HG02973 (cell line): ENCODE data around the gene ERC1.

ENCODE experiments used
- ATAC-seq: cut with Tn5 transposase; IDR thresholded peaks from one replicate; pipeline ENCODE4 v1.9.1; 2021; ENCODE audit warnings: moderate library complexity; ENCODE audit not compliant: unreplicated experiment

ERC1 gene

DNA sequence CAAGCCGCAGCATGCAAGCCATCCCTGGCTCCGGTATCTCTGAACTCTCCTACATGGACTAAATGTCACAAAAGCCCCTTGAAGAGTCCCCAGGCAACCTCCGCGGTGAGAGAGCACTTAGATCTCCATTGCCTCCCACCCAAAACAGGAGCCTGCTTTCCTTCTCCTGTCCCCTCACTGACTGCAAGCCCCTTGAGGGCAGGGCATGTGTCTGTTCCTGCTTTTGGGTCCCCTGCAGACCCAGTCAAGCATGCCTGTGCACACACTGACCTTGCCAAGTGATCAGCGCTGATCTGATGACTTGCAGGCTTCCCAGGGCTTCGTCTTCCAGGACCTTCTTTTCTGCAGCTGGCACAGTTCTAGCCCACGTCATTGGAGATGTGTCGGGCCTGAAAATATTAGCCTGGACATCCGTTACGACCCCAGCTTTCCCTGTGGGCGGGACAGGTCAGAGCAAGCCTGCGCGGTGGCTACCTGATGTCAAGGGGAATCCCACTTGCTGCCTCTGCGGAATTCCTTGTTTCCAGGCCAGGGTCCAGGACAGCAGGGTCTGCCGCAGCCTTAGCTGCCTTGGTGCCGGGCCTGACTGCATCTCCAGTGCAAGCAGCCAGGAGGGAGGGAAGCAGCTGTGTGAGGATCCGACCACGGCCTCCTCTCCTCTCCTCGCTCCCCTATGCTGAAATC is 510.8 kb downstream of the ERC1 start:
- ATAC-seq, result no peak

DNA sequence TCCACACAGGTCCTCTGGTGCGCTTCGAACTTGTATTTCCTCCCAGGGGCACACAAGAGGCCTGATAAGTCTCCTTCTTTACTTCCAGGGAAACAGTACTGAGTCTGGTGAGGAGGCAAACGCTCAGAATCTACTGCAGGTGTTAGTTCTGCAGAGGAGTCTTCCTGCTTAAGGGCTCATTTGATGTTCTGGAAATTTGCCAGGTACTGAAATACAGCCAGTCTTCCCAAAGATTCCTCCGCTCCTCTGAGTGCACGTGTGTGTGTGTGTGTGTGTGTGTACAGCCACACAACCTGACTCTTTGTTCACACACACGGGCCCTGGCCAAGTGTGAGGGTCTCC is 511.3 kb downstream of the ERC1 start:
- ATAC-seq, result no peak

DNA sequence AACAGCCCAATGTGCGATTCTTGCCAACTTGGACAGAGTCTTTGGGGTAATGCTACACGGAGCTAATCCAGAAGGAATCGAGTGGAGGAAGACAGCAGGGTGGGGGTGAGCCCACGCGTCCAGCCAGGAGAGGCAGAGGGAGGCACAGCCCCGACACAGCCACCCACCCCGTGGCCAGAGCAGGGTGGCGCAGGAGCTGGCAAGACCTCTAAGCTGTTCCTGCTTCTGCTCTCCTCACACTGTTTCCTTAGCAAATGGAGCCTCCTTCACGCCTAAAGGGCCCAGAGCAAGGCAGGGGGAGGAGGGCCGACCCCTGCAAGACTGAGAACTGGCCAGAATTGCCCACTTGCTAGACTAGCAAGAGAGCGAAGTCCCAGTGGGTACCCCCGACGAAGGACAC is 511.8 kb downstream of the ERC1 start:
- no peak for ATAC-seq

DNA sequence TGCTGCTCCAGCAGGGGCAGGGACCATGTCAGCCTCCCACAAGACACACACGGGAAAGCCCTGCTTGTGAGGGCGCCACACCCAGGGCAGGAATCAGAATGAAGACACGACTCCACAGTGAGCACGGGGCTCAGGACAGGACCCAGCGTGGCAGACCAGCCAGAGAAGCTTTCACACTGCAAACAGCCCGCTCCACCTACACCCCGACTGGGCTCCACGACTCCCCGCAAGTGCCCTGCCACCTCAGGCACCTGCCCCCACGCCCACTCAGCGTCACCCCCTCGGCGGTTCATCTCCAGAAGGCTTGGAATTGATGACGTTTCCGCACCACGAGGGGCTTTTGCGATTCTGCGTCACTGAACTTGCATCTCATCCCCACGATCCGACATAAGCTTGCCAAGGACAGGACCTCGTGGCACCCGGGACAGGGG is 512.3 kb downstream of the ERC1 start:
- no peak for ATAC-seq

DNA sequence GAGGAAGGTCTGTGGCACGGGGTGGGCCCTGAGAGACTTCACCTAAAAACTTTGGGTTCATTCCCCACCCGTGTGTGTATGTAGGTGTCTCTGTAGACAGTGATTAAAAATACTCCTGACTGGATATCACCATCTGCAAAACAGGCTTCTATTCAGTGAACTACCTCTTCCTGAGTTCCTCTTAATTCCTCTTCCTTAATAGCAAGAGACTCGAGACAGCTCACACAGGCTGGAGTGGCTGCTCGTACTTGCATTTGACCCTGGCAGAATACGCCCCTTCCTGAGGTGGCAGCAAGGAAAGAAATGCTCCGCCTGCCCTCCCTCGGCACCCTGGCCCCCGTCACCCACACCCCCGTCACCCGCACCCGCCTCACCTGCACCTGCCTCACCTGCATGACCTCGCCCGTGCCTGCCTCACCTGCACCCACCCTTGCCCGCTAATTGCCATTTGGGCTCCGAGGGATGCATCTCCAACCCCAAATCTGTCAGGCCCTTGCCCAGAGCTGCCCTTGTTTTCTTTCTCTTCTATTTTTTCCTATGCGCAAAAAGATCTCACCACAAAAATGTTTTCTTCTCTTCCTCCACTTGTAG is 513.4 kb downstream of the ERC1 start:
- no peak for ATAC-seq

DNA sequence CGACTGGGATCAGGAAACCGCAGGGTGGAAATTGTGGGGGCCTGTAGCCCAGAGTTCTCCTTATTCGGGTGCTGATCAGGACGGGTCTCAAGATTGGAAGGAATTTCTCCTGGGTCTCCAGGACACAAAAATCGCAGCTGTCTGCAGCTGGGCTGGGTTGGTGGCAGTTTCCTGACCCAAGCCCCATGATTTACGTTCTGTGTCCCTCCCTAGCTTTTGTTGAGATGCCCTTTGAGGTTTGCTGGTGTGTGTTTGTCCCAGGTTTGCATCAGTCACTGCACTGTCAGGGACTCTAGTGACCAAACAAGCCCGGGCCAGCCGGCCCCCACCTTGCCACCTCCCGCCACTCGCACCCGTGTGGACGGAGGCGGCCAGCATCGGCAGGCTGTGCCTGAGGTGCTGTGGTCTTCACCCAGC is 513.9 kb downstream of the ERC1 start:
- no peak for ATAC-seq

DNA sequence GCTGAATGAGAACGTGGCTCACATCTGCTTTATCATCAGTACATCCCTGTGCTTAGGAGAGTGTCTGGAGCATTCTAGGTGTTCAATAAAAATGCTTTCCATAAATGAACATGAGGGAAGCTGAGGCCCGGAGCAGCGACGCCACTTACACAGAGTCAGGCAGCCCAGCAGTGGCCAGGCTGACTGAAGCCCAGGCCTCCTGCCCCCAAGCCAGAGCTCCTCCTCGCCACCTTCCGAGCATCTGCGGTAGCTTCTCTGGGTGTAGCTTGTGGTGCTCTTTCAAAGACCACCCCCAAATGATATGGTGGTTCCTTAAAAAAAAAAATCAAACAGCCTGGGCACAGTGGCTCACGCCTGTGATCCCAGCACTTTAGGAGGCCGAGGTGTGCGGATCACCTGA is 514.6 kb downstream of the ERC1 start:
- ATAC-seq, result no peak

DNA sequence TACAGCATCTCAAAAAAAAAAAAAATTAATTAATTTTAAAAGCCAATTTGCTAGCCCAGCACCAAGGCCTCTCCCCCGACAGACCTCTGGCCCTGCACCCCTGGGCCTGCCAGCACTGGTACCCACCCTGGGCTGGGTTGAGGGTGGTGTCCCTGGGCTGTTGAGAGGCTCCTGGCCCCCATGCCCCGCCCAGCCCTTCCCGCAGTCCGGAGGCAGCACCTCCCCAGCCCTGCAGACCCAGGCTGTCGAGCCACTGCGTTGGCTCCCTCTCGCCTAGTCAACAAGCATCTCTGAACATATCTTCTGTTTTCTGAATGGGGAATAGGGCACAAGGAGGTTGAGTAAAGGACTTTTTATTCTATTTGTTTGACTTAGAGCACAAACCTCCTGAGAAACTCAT is 516.3 kb downstream of the ERC1 start:
- no peak for ATAC-seq

DNA sequence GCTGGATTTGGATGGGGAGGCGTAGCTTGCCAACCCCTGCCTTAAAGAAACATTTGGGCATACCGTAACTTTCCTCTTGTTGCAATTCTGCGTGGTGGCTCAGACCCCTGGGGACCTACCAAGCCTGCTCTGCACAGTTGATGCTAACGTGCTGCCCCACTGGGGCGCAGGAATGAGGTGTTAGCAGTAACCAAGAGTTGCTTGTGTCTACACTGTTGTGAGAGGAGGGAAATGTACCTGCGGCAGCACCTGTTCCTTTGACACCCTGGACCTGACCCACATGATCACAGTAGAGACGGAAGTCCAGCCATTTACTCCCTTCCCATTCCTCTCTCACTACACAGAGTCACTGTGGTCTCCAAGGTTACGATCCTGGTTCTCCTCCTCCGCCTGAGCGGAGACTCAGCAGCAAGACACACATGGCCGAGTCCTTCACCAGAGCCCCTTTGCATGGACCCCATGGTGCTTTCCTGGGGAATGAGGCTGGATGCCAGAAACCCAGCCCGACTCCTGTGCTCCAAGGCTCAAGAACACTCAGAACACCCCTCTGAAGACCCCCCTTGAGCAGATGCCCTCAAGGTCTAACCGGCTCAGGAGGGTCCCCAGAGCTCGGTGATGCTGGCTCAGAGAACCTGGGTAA is 518.5 kb downstream of the ERC1 start:
- ATAC-seq, result no peak

DNA sequence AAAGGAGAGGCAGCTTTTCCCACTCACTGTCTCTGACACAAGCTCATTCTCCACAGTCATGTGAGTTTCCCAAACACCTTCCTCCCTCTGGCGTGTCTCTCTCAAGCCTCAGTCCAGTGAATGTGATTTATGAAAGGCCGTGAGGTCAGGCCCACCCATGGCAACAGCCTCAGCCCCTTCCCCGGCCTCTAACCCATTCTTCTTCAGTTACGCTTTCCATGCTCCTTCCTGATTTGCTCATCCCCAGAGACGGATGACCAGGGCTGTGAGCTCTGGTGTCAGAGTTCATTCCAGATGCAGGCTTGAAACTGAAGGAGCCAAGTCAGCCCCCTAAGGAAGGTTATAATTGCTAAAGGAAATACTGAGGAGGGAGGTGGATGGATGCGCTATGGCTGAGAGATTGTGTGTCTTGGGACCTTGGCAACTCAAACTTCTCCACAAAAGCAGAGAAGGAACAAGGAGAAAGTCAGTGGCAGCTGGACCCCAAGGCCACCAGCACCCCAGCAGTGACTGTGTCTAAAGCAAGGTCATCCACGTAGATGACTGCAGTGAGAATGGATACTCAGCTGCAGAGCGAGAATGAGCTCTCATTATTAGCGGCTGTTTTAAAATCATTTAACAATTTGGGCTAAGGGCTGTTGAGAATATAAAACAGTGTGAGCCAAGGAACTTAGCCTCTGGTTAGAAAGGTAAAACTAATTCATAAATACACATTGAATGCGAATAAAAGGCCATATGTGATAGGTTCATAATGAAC is 519.2 kb downstream of the ERC1 start:
- no peak for ATAC-seq

DNA sequence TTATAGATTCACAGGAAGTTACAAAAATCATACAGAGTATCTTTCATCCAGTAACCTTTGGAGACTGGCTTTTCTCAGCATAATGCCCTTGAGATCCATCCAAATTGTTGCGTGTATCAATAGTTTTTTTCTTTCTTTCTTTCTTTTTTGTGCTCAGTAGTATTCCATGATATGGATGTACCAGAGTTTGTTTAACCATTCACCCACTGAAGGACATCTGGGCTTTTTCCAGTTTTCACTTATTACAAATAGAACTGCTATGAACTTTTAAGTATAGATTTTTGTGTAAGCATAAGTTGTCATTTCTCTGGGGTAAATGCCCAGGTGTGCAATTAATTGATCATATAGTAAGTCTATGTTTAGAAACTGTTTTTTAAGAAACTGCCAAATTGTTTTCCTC is 524.0 kb downstream of the ERC1 start:
- ATAC-seq, result no peak

DNA sequence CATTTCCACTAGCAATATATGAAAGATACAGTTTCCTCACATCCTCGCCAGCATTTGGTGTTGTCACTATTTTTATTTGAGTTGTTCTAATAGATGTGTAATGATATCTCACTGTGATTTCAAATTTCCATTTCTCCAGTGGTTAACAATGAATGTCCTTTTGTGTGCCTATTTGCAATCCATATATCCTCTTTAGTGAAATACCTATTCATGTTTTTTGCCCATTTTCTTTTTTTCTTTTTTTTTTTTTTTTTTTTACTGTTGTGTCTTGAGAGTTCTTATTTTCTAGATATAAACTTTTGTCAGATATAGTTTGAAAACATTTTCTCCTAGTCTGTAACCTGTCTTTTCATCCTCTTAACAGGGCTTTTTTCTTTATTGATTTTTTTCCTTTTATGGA is 524.4 kb downstream of the ERC1 start:
- ATAC-seq, result no peak

DNA sequence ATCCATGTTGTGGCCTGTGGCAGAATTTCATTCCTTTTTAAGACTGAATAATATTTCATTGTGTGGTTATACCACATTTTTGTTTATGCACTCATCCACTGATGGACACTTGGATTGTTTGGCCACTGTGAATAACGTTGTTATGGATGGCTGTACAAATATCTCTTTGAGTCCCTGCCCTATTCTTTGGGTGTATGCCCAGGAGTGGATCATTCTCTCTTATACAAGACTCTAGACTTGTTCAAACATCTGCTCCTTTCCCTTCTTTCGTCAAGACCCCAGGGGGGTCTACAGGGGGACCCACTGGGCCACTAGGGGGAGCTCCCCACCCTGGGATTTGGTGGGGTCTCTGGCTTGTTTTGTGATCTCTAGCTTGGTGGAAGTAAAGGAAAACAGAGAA is 526.0 kb downstream of the ERC1 start:
- ATAC-seq, result no peak

DNA sequence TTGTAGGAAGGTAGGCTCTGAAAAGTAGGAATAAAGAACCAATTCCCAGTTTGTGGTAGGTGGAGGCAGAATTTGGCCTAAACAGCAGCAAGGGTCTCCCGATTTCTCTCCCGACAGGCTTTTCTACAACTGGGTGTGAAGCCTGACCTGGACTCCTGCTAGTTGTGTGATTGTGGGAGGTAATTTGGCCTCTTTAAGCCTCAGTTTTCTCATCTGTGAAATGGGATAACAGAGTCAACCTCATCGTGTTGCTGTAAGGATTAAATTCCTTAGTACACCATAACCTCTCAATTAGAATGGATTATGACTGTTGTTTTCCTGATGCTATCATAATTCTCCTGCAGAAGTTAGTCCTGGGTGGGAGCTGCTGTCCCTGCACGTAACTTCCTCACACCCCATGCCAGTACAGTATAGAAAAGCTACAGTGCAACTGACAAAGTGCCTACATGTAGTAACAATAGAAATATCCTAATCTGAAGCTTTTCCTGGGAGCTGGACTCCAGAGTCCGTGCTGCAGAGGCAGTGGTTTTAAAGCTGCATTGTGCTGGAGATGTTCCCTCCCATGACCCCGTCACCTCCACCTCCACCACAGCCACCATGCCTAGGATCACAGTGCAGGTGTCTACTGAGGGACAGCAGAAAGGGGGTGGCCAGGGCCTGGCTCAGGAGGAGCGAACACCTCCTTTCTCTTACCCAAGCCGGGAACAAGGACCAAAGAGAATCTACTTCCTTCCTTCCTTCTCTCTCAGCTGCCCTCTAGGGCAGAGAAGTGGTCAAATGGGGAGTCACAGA is 526.9 kb downstream of the ERC1 start:
- ATAC-seq, result no peak

DNA sequence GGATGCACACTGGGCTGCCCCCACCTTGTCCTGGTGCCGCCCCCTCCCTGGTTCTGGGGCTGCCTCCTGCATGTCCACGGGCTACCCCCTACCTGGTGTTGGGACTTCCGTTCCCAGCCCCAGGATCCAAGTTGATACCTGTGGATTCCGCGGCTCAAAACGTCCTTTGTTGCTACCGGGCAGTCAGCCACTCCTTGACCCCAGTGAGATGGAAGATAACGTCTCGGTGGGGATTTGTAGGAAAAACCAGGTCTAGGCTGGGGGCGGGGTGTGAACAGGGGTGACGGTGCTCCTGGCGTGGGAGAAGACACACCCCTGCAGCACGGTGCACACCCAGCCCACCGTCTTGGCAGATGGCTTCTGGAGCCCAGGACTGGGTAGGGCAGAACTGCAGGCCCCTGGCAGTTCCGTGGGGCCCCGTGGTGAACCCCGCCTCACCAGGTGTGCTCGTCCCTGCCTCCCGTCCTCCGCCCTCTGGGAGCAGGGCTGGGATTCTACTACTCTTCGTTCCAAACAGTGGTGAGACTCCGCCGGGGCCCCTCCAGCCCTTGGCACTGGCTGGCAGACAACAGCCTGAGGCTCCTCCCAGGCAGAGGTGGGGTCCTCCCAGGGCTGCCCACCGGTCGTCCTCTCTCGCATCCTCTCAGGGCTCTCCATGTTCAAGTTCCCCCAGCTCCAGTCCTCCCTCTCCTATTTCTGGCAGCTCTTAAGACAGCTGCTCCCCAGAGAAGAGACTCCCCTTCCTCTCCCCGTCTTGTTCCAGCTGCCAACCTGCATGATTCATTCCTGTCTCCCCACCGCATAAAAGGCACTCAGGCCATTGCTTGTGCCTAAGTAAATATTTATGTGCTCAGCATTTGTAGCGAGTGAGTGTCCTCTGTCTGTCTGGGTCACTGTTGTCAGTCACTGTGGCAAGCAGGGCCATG is 527.8 kb downstream of the ERC1 start:
- no peak for ATAC-seq

DNA sequence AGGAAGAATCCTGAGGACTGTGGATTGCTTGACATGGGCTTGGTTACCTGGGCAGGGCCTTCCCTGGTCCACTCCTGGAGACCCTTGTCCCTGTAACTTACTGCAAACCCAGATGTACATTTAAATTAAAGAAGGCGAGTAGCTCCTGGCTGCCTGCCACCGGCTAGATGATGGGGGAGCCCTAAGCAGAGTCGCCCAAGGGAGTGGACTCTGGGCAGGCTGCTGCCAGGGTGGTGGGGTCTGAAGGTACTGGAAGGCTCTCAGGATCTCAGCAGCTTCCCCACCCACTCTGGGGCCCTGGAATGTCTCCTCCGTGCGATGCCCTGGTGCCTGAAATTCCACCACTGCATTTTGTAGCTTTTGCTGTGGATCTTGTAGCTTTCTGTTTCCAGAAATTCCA is 528.6 kb downstream of the ERC1 start:
- no peak for ATAC-seq

DNA sequence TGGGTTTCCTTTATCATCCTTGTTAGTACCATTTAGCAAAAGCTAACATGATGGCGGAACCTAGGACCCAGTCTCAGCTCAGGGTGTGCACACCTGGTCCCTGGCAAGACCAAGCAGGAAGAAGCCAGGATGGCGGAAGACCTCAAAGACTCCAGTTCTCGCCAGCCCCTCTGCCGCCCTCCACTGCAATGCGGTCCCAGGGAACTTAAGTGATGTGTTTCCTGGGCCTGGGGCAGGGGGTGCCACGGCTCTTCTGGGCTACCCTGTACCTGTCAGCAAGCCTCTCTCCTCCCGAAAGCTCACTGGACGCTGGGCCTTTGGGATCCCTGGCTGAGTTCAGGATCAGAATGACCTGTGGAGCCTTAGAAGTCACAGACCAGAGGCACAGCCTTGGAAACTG is 532.0 kb downstream of the ERC1 start:
- ATAC-seq, result no peak

DNA sequence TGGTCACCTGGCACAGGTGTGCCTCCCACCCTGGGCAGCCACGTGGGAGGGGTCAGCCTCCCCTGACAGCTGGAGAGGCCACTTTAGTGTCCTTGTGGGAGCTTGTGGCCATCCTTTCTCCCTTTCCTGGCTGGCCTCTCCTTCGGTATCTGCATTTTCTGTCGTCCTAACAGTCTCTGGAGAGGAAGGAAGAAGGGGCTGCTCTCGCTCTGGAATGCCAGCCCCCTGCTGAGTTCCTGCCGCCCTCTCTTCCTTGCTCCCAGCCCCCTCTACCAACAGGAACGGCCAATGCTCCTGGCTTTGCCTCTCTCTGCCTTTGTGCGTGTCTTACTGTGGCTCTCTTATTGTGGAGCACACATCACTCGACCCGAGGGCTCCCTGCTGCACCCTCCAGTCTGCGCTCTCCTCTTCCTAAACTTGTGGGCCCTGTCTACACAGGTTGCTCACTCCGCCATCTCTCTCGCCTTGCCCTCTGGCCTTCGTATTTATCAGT is 532.6 kb downstream of the ERC1 start:
- ATAC-seq, result no peak

DNA sequence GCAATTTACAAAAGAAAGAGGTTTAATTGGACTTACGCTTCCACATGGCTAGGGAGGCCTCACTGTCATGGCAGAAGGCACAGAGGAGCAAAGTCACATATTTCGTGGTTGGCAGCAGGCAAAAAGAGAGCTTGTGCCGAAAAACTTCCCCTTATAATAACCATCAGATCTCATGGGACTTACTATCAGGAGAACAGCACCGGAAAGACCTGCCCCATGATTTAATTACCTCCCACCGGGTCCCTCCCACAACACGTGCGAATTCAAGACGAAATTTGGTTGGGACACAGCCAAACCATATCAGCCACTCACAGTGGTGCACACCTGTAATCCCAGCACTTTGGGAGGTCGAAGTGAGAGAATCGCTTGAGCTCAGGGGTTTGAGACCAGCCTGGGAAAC is 534.8 kb downstream of the ERC1 start:
- no peak for ATAC-seq

DNA sequence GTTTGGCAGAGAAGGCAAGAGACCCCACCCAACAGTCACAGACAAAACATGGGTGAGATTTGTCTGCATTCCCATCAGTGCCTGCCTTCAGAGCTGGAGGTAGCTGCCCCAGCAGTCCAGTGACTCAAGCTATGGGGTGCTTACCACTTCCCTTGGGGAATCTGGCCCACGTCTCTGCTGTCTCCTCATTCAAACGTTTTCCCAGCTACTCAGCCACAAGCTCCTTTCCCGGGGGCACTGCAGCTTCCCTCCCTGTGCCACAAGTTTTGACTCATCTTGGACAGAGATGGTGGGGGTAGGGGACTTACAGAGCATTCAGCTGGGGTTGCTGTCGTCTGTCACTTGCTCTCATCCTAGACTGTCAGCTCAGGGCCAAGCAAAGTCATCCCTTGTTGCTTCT is 536.8 kb downstream of the ERC1 start:
- ATAC-seq, result no peak
